Fibroblast of lung (primary cell): ENCODE measurements around the gene SLC31A1. TPM values are rescaled to one million over a fixed set of nuclear protein-coding genes. Genes with fewer than 3 reads are reported as not detected.
A peak's percentile ranks its signal among the peaks of the same experiment; 100 is the strongest.

Source experiments
- DNase-seq, 2 donors: peaks; one replicate each; pipeline versions ENCODE4 v3.0.0 to v3.0.0-alpha.2; 2010; ENCODE audit warnings: low read depth in 2 of 2
- H2AFZ ChIP-seq: 2 replicates; pipeline ENCODE4 v1.5.1; 2012; ENCODE audit warnings: low read length, control low read depth, inconsistent platforms
- H3K27ac ChIP-seq: 2 replicates; pipeline ENCODE4 v1.5.1; 2011; ENCODE audit warnings: low read length, control low read depth; ENCODE audit not compliant: insufficient read depth
- H3K27me3 ChIP-seq: 2 replicates; pipeline ENCODE4 v1.5.1; 2011; ENCODE audit warnings: mild to moderate bottlenecking, low read length; ENCODE audit not compliant: control insufficient read depth, insufficient read depth
- H3K36me3 ChIP-seq: 2 replicates; pipeline ENCODE4 v1.5.1; 2011; ENCODE audit warnings: low read length; ENCODE audit not compliant: control insufficient read depth, insufficient read depth
- H3K4me1 ChIP-seq: 2 replicates; pipeline ENCODE4 v1.5.1; 2011; ENCODE audit warnings: low read length; ENCODE audit not compliant: control insufficient read depth, insufficient read depth; ENCODE audit errors: extremely low read depth
- H3K4me2 ChIP-seq: 2 replicates; pipeline ENCODE4 v1.5.1; 2011; ENCODE audit warnings: low read length, control low read depth; ENCODE audit not compliant: insufficient read depth; ENCODE audit errors: extremely low read depth
- H3K4me3 ChIP-seq, 4 experiments: fragments of 200-600 bp in 1 of 4; sonication (generic) in 1 of 4; replicated peaks in 1 of 4; 2 replicates each; pipeline ENCODE4 v1.5.1; 2011 to 2016; ENCODE audit warnings: low read length in 4 of 4, low read depth in 3 of 4, mild to moderate bottlenecking in 3 of 4, control low read depth in 2 of 4, inconsistent platforms in 1 of 4, mixed read lengths in 1 of 4; ENCODE audit not compliant: insufficient read depth in 1 of 4; ENCODE audit errors: control extremely low read depth in 1 of 4
- H3K79me2 ChIP-seq: 2 replicates; pipeline ENCODE4 v1.5.1; 2012; ENCODE audit warnings: mild to moderate bottlenecking, low read length, inconsistent platforms; ENCODE audit not compliant: control insufficient read depth, insufficient read depth
- H3K9ac ChIP-seq: 2 replicates; pipeline ENCODE4 v1.5.1; 2011; ENCODE audit warnings: mild to moderate bottlenecking, low read length, control low read depth; ENCODE audit not compliant: insufficient read depth
- H3K9me3 ChIP-seq: 2 replicates; pipeline ENCODE4 v1.5.1; 2012; ENCODE audit warnings: low read depth, low read length; ENCODE audit not compliant: control insufficient read depth, insufficient read depth
- H4K20me1 ChIP-seq: 2 replicates; pipeline ENCODE4 v1.5.1; 2011; ENCODE audit warnings: low read length; ENCODE audit not compliant: control insufficient read depth, insufficient read depth; ENCODE audit errors: extremely low read depth
- EZH2 ChIP-seq: IDR thresholded peaks from 2 replicates; pipeline ENCODE4 v1.5.1; 2012; ENCODE audit warnings: low read length, control low read depth, mild to moderate bottlenecking; ENCODE audit errors: missing control alignments
- polyA plus RNA-seq, 2 donors: library from polyadenylated mRNA; depleted of rRNA in 1 of 2; stranded (reverse) in 1 of 2; unstranded in 1 of 2; fragments of >200 nt; gene quantifications; 2 replicates each; pipeline ENCODE4 v1.2.1, GENCODE V29; 2011 to 2012; ENCODE audit warnings: missing spikeins in 1 of 2
- total RNA-seq: library from RNA; depleted of rRNA; stranded (reverse); fragments of >200 nt; gene quantifications from 2 replicates; pipeline ENCODE4 v1.2.1, GENCODE V29; 2014
- TF ChIP-seq, protein P1 (sequence below), 2 donors: IDR thresholded peaks in 1 of 2; conservative IDR thresholded peaks in 1 of 2; 1 replicate in 1 of 2; 2 replicates in 1 of 2; pipeline ENCODE4 v1.5.1; 2011 to 2012; ENCODE audit warnings: low read length in 2 of 2, control low read depth in 1 of 2, inconsistent platforms in 1 of 2, low read depth in 1 of 2, mild to moderate bottlenecking in 1 of 2

Gene SLC31A1
- total and polyA plus RNA-seq, 2 donors (not counting 1 experiment from before 2014, with no cell fraction given) = 33.0 to 44.4 TPM

- Histone ChIP-seq H2AFZ (no peak overlapping the region), H3K79me2 (no peaks in the 10 kb centered on the region), H3K4me2 (no peak overlapping the region)
Observed at GRCh38 chr9:113296796-113297558, 75.6 kb downstream of the SLC31A1 start.

DNA sequence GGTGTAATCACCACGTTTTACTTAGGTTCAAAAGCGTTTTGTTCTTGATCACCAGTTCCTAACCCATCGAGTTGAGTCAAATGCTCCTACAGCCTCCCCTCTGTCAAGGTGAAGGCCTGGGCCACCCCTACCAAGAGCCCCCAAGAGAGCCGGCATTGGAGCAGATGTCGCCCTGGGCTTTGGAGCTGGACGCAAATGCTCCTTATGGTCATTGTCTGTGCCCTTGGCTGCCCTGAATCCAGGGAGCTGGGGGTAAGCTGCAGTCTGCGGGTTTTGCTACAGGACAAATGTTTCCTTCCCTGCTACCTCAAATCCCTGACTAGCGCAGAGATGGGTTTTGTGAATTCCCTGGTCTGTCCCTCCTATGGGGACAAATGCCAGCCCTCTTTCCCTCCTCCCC lies 77.0 kb downstream of the SLC31A1 start:
- TF ChIP-seq EZH2 = no peak
- TF ChIP-seq, protein P1, sequence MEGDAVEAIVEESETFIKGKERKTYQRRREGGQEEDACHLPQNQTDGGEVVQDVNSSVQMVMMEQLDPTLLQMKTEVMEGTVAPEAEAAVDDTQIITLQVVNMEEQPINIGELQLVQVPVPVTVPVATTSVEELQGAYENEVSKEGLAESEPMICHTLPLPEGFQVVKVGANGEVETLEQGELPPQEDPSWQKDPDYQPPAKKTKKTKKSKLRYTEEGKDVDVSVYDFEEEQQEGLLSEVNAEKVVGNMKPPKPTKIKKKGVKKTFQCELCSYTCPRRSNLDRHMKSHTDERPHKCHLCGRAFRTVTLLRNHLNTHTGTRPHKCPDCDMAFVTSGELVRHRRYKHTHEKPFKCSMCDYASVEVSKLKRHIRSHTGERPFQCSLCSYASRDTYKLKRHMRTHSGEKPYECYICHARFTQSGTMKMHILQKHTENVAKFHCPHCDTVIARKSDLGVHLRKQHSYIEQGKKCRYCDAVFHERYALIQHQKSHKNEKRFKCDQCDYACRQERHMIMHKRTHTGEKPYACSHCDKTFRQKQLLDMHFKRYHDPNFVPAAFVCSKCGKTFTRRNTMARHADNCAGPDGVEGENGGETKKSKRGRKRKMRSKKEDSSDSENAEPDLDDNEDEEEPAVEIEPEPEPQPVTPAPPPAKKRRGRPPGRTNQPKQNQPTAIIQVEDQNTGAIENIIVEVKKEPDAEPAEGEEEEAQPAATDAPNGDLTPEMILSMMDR (conservative IDR thresholded peaks at IDR 0.05 in 1 of 2, IDR thresholded peaks at IDR 0.05 in 1 of 2; ENCODE audit: low read depth in 1 of 2, low read length in 2 of 2) = no peak
- no peaks in the 10 kb centered on the region for H4K20me1 ChIP-seq
- H3K27me3 ChIP-seq = peaks cover 1% of the 10 kb centered on the region
- no peaks in the 10 kb centered on the region for H3K79me2 ChIP-seq
- peaks cover 2% of the 10 kb centered on the region for H3K4me1 ChIP-seq
- no peak overlapping the region for H2AFZ ChIP-seq
- DNase-seq = no peak
- H3K36me3 ChIP-seq = no peaks in the 10 kb centered on the region
- H3K27ac ChIP-seq = no peak overlapping the region
- H3K4me3 ChIP-seq = no peak overlapping the region
- no peak overlapping the region for H3K4me2 ChIP-seq
- no peak overlapping the region for H3K9ac ChIP-seq
- no peaks in the 10 kb centered on the region for H3K9me3 ChIP-seq

More at GRCh38 chr9:113296796-113297558, 75.6 kb downstream of the SLC31A1 start:
- no peak overlapping the region for H3K4me3 ChIP-seq
- peaks cover 4% of the 10 kb centered on the region for H3K36me3 ChIP-seq
- H4K20me1 ChIP-seq = no peaks in the 10 kb centered on the region
- no peaks in the 10 kb centered on the region for H3K27me3 ChIP-seq
- H3K4me1 ChIP-seq = peaks cover 3% of the 10 kb centered on the region
- H3K27ac ChIP-seq = no peak overlapping the region
- TF ChIP-seq EZH2 = no peak
- TF ChIP-seq, protein P1 (conservative IDR thresholded peaks at IDR 0.05 in 1 of 2, IDR thresholded peaks at IDR 0.05 in 1 of 2; ENCODE audit: low read depth in 1 of 2, low read length in 2 of 2) = no peak
- no peak overlapping the region for H3K9ac ChIP-seq
- DNase-seq = peak in 1 of 2 donors; percentile 19
- no peaks in the 10 kb centered on the region for H3K9me3 ChIP-seq

GRCh38 chr9:113298924-113299770 lies 77.8 kb downstream of the SLC31A1 start:
- no peak overlapping the region for H3K4me3 ChIP-seq
- H3K9ac ChIP-seq = no peak overlapping the region
- H3K4me1 ChIP-seq = no peaks in the 10 kb centered on the region
- no peak overlapping the region for H3K27ac ChIP-seq
- H3K9me3 ChIP-seq = no peaks in the 10 kb centered on the region
- no peaks in the 10 kb centered on the region for H3K79me2 ChIP-seq
- peaks cover 3% of the 10 kb centered on the region for H3K27me3 ChIP-seq
- no peaks in the 10 kb centered on the region for H3K36me3 ChIP-seq
- H4K20me1 ChIP-seq = no peaks in the 10 kb centered on the region
- H2AFZ ChIP-seq = no peak overlapping the region
- DNase-seq = no peak
- H3K4me2 ChIP-seq = no peak overlapping the region
- no peak for TF ChIP-seq EZH2
- TF ChIP-seq, protein P1 (conservative IDR thresholded peaks at IDR 0.05 in 1 of 2, IDR thresholded peaks at IDR 0.05 in 1 of 2; ENCODE audit: low read depth in 1 of 2, low read length in 2 of 2) = no peak
